IMR-90 (cell line): Measurements from ENCODE around the gene GSTA5. TPM values are rescaled to one million over a fixed set of nuclear protein-coding genes. Genes with fewer than 3 reads are reported as not detected.

Source experiments
- ATAC-seq: fragments of 200-7000 bp; cut with Tn5 transposase; 2 replicates; pipeline ENCODE4 v1.9.1; 2020; ENCODE audit warnings: low read depth, mild to moderate bottlenecking, moderate library complexity
- BruUV-seq: library from RNA; stranded (reverse); fragments of 400-500 nt; replicated peaks from 2 replicates; lab custom pipeline; 2021; lab: Mats Ljungman, UMichigan
- CTCF ChIA-PET: fragments of 300-600 bp; formaldehyde crosslinking; extraction: SDS; loops from one replicate; lab custom pipeline; 2021; ENCODE audit warnings: antibody characterized with exemption; lab: Yijun Ruan, JAX
- POLR2A ChIA-PET: fragments of 300-600 bp; sonication (Branson Sonifier 250); formaldehyde crosslinking; loops from one replicate; lab custom pipeline; 2022; ENCODE audit warnings: antibody characterized with exemption; ENCODE audit not compliant: unreplicated experiment; lab: Charles Lee
- DNase-seq: peaks from one replicate; pipeline ENCODE4 v3.0.0; 2013
- H2AFZ ChIP-seq: replicated peaks from 2 replicates; pipeline ENCODE3; 2013; ENCODE audit warnings: low read length, mild to moderate bottlenecking; ENCODE audit not compliant: poor library complexity
- H2AK5ac ChIP-seq: 2 replicates; pipeline ENCODE4 v1.6.1; 2013; ENCODE audit warnings: low read depth, low read length, inconsistent platforms
- H2AK9ac ChIP-seq: replicated peaks from 2 replicates; pipeline ENCODE3; 2013; ENCODE audit warnings: mild to moderate bottlenecking, low read depth, low read length, moderate library complexity; ENCODE audit not compliant: poor library complexity
- H2BK120ac ChIP-seq: 2 replicates; pipeline ENCODE4 v1.6.1; 2013; ENCODE audit warnings: low read depth, low read length, inconsistent platforms
- H2BK15ac ChIP-seq: 3 replicates; pipeline ENCODE4 v1.6.1; 2013; ENCODE audit warnings: low read depth, low read length, inconsistent platforms
- H2BK20ac ChIP-seq: 2 replicates; pipeline ENCODE4 v1.6.1; 2013; ENCODE audit warnings: low read depth, mild to moderate bottlenecking, inconsistent platforms, low read length, moderate library complexity
- H2BK5ac ChIP-seq: 2 replicates; pipeline ENCODE4 v1.6.1; 2013; ENCODE audit warnings: mild to moderate bottlenecking, low read depth, low read length, inconsistent platforms; ENCODE audit not compliant: poor library complexity, severe bottlenecking
- H3K14ac ChIP-seq: replicated peaks from 2 replicates; pipeline ENCODE4 v1.6.1; 2013; ENCODE audit warnings: low read depth, low read length, inconsistent platforms
- H3K18ac ChIP-seq: 2 replicates; pipeline ENCODE4 v1.6.1; 2013; ENCODE audit warnings: low read depth, low read length, control low read depth
- H3K23ac ChIP-seq: 2 replicates; pipeline ENCODE4 v1.6.1; 2013; ENCODE audit warnings: low read depth, low read length, inconsistent platforms
- H3K27ac ChIP-seq: 2 replicates; pipeline ENCODE4 v1.5.1; 2013; ENCODE audit warnings: mild to moderate bottlenecking, control low read depth, low read length; ENCODE audit not compliant: insufficient read depth
- H3K27me3 ChIP-seq: 2 replicates; pipeline ENCODE4 v1.6.1; 2013; ENCODE audit warnings: low read length; ENCODE audit not compliant: control insufficient read depth, insufficient read depth
- H3K36me3 ChIP-seq: 2 replicates; pipeline ENCODE4 v1.6.1; 2013; ENCODE audit warnings: low read length, mixed read lengths; ENCODE audit not compliant: control insufficient read depth, insufficient read depth
- H3K4ac ChIP-seq: 2 replicates; pipeline ENCODE4 v1.6.1; 2013; ENCODE audit warnings: low read depth, low read length, inconsistent platforms
- H3K4me1 ChIP-seq: 2 replicates; pipeline ENCODE4 v1.6.1; 2013; ENCODE audit warnings: low read length, mixed read lengths; ENCODE audit not compliant: control insufficient read depth, insufficient read depth
- H3K4me2 ChIP-seq: 2 replicates; pipeline ENCODE4 v1.6.1; 2013; ENCODE audit warnings: low read depth, mild to moderate bottlenecking, control low read depth, low read length, moderate library complexity
- H3K4me3 ChIP-seq: 2 replicates; pipeline ENCODE4 v1.5.1; 2013; ENCODE audit warnings: low read depth, mild to moderate bottlenecking, control low read depth, low read length, moderate library complexity; ENCODE audit not compliant: insufficient read depth
- H3K56ac ChIP-seq: 2 replicates; pipeline ENCODE4 v1.6.1; 2013; ENCODE audit warnings: low read length, inconsistent platforms; ENCODE audit not compliant: insufficient read depth; ENCODE audit errors: extremely low read depth
- H3K79me1 ChIP-seq, 2 experiments: 2 replicates each; pipeline ENCODE4 v1.6.1; 2013; ENCODE audit warnings: low read length in 2 of 2, inconsistent platforms in 1 of 2, low read depth in 1 of 2
- H3K9ac ChIP-seq: 2 replicates; pipeline ENCODE4 v1.6.1; 2013; ENCODE audit warnings: low read depth, low read length, control low read depth
- H3K9me1 ChIP-seq: 2 replicates; pipeline ENCODE4 v1.6.1; 2013; ENCODE audit warnings: low read length, inconsistent platforms; ENCODE audit not compliant: insufficient read depth
- H3K9me3 ChIP-seq: 2 replicates; pipeline ENCODE4 v1.6.1; 2013; ENCODE audit warnings: low read length; ENCODE audit not compliant: control insufficient read depth, insufficient read depth
- H4K20me1 ChIP-seq: 2 replicates; pipeline ENCODE4 v1.6.1; 2013; ENCODE audit warnings: low read length, inconsistent platforms; ENCODE audit not compliant: insufficient read depth
- H4K5ac ChIP-seq: 2 replicates; pipeline ENCODE4 v1.6.1; 2013; ENCODE audit warnings: mild to moderate bottlenecking, low read depth, low read length, control low read depth
- H4K8ac ChIP-seq, 2 experiments: 2 replicates each; pipeline ENCODE4 v1.6.1; 2013; ENCODE audit warnings: low read depth in 2 of 2, low read length in 2 of 2, control low read depth in 1 of 2, inconsistent platforms in 1 of 2
- H4K91ac ChIP-seq: 2 replicates; pipeline ENCODE4 v1.6.1; 2013; ENCODE audit warnings: low read depth, low read length, inconsistent platforms; ENCODE audit not compliant: insufficient read depth
- CHD1 ChIP-seq: IDR thresholded peaks from 2 replicates; pipeline ENCODE4 v1.6.1; 2012; ENCODE audit warnings: low read depth, low read length, improper control_type of control experiment
- FOS ChIP-seq: fragments of 150-350 bp; IDR thresholded peaks from 2 replicates; pipeline ENCODE4 v1.6.1; 2016; ENCODE audit warnings: low read depth, low read length
- MAFK ChIP-seq: IDR thresholded peaks from 2 replicates; pipeline ENCODE4 v1.6.1; 2012; ENCODE audit warnings: low read depth, low read length, improper control_type of control experiment
- MXI1 ChIP-seq: IDR thresholded peaks from 2 replicates; pipeline ENCODE4 v1.6.1; 2012; ENCODE audit warnings: low read depth, mild to moderate bottlenecking, low read length, moderate library complexity, borderline replicate concordance
- NFE2L2 ChIP-seq: fragments of 150-350 bp; IDR thresholded peaks from 2 replicates; pipeline ENCODE4 v1.6.1; 2016; ENCODE audit warnings: low read depth, mild to moderate bottlenecking, low read length
- POLR2A ChIP-seq: IDR thresholded peaks from 2 replicates; pipeline ENCODE4 v1.6.1; 2012; ENCODE audit warnings: mild to moderate bottlenecking, low read depth, low read length
- RAD21 ChIP-seq: IDR thresholded peaks from 2 replicates; pipeline ENCODE4 v1.6.1; 2012; ENCODE audit warnings: low read length, improper control_type of control experiment
- RCOR1 ChIP-seq: IDR thresholded peaks from 2 replicates; pipeline ENCODE4 v1.6.1; 2012; ENCODE audit warnings: mild to moderate bottlenecking, low read length, improper control_type of control experiment; ENCODE audit not compliant: insufficient replicate concordance
- RFX5 ChIP-seq: IDR thresholded peaks from 2 replicates; pipeline ENCODE4 v1.8.0; 2012; ENCODE audit warnings: low read depth, mild to moderate bottlenecking, low read length, moderate library complexity
- SMC3 ChIP-seq: fragments of 150-350 bp; IDR thresholded peaks from 2 replicates; pipeline ENCODE4 v1.6.1; 2016; ENCODE audit warnings: low read depth, mild to moderate bottlenecking, antibody characterized with exemption, low read length, moderate library complexity
- USF2 ChIP-seq: fragments of 150-350 bp; IDR thresholded peaks from 2 replicates; pipeline ENCODE4 v1.6.1; 2017; ENCODE audit warnings: mild to moderate bottlenecking, antibody characterized with exemption, low read length, low read depth
- WGBS, 2 experiments: methylation state at CpG; one replicate each; pipeline versions ENCODE4 v1.1.5 to v1.1.7; 2013; ENCODE audit warnings: missing lambda C conversion rate in 2 of 2; ENCODE audit not compliant: insufficient read length in 1 of 2; ENCODE audit errors: extremely low coverage in 2 of 2; 5-methylcytosine and 5-hydroxymethylcytosine counted together
- dilution Hi-C: fragments of 300-500 bp; cut with HindIII; formaldehyde crosslinking; loops from one replicate; pipeline ENCODE4 v1.14.3; 2018; ENCODE audit warnings: low sequenced_read_pairs; ENCODE audit not compliant: unreplicated experiment
- in situ Hi-C: fragments of 300-500 bp; cut with MboI; formaldehyde crosslinking; loops from 3 replicates; pipeline ENCODE4 v1.14.3; 2019; ENCODE audit warnings: low sequenced_read_pairs, inconsistent platforms, mixed read lengths
- intact Hi-C: fragments of 100-400 bp; cut with micrococcal nuclease; formaldehyde crosslinking; loops from 2 replicates; pipeline ENCODE4 v1.10.0; 2022
- polyA plus RNA-seq, 3 experiments: library from polyadenylated mRNA; depleted of rRNA; stranded (reverse); fragments of >200 nt; gene quantifications; 2 replicates each; pipeline ENCODE4 v1.2.3, GENCODE V29; 2012; ENCODE audit warnings: low replicate concordance in 1 of 3
- total RNA-seq: library from RNA; depleted of rRNA; stranded (reverse); fragments of >200 nt; gene quantifications from 2 replicates; pipeline ENCODE4 v1.2.3, GENCODE V29; 2012
- TF ChIP-seq, protein P1 (sequence below): fragments of 150-350 bp; IDR thresholded peaks from 2 replicates; pipeline ENCODE4 v1.6.1; 2016; ENCODE audit warnings: low read depth, mild to moderate bottlenecking, low read length, moderate library complexity, borderline replicate concordance
- TF ChIP-seq, protein P2 (sequence below): conservative IDR thresholded peaks from 2 replicates; pipeline ENCODE4 v1.5.1; 2012; ENCODE audit warnings: mild to moderate bottlenecking, low read depth, low read length, improper control_type of control experiment

Gene GSTA5
- total and polyA plus RNA-seq, 2 of the 4 experiments (the other 2 are of a cell fraction), result not detected

- Histone ChIP-seq H3K4me3 (no peak overlapping the region), H2BK120ac (peak overlapping the region; percentile 81; the same call in 1 of the 2 replicates), H3K56ac (no peak overlapping the region), H3K14ac (no peak overlapping the region), H2AK5ac (no peak overlapping the region; the same call in 1 of the 2 replicates), H3K9ac (no peak overlapping the region), H3K79me1 (no peaks in the 10 kb centered on the region), H2BK20ac (no peak overlapping the region), H3K4ac (no peak overlapping the region), H3K9me1 (no peaks in the 10 kb centered on the region; the same call in 1 of the 2 replicates), H3K4me1 (peaks cover 1% of the 10 kb centered on the region; the same call in 1 of the 2 replicates), H3K27me3 (peaks cover 8% of the 10 kb centered on the region; the same call in 1 of the 2 replicates), H2BK15ac (no peak overlapping the region), H3K23ac (no peak overlapping the region), H3K36me3 (no peaks in the 10 kb centered on the region), H4K20me1 (no peaks in the 10 kb centered on the region), H4K8ac (0 out of 4 replicates have a peak overlapping the region, but pooled peaks of 1 of the 2 experiments have one; percentile 63), H3K9me3 (no peaks in the 10 kb centered on the region), H4K91ac (no peak overlapping the region; the same call in 1 of the 2 replicates), H2BK5ac (no peak overlapping the region), H2AFZ (peak overlapping the region; percentile 90), H4K5ac (no peak overlapping the region), H3K4me2 (no peak overlapping the region), H3K18ac (no peak overlapping the region), H2AK9ac (no peak overlapping the region), H3K27ac (no peak overlapping the region)
- ATAC-seq, result peak; percentile 96
- ChIA-PET POLR2A (no interaction called here), CTCF (interaction anchor here (0.5 to 0.7 kb wide), 2 partner anchors 168 to 197 kb away, joined by 3 read pairs; no protein-coding TSS in a partner anchor)
- no TSS peak for BruUV-seq
- intact Hi-C loops, result loop anchor here (5.0 to 10.0 kb wide), 2 partner anchors 177 to 411 kb away; no protein-coding TSS in a partner anchor
- WGBS, 2 experiments, result 10% methylated on average over 2 of the region's 15 CpGs; no CpG with 5 or more reads in 1 of the 2 experiments
- in situ Hi-C loops, result no loop called here
- dilution Hi-C loops, result no loop called here
- TF ChIP-seq CHD1, result no peak
- peak; percentile 44; the same call in 1 of the 2 replicates for TF ChIP-seq SMC3
- TF ChIP-seq FOS, result no peak
- TF ChIP-seq RFX5, result no peak
- TF ChIP-seq, protein P1, sequence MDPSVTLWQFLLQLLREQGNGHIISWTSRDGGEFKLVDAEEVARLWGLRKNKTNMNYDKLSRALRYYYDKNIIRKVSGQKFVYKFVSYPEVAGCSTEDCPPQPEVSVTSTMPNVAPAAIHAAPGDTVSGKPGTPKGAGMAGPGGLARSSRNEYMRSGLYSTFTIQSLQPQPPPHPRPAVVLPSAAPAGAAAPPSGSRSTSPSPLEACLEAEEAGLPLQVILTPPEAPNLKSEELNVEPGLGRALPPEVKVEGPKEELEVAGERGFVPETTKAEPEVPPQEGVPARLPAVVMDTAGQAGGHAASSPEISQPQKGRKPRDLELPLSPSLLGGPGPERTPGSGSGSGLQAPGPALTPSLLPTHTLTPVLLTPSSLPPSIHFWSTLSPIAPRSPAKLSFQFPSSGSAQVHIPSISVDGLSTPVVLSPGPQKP, result no peak
- TF ChIP-seq, protein P2, sequence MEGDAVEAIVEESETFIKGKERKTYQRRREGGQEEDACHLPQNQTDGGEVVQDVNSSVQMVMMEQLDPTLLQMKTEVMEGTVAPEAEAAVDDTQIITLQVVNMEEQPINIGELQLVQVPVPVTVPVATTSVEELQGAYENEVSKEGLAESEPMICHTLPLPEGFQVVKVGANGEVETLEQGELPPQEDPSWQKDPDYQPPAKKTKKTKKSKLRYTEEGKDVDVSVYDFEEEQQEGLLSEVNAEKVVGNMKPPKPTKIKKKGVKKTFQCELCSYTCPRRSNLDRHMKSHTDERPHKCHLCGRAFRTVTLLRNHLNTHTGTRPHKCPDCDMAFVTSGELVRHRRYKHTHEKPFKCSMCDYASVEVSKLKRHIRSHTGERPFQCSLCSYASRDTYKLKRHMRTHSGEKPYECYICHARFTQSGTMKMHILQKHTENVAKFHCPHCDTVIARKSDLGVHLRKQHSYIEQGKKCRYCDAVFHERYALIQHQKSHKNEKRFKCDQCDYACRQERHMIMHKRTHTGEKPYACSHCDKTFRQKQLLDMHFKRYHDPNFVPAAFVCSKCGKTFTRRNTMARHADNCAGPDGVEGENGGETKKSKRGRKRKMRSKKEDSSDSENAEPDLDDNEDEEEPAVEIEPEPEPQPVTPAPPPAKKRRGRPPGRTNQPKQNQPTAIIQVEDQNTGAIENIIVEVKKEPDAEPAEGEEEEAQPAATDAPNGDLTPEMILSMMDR, result peak; percentile 61
- no peak for TF ChIP-seq USF2
- TF ChIP-seq RCOR1, result no peak
- peak; percentile 53 for TF ChIP-seq RAD21
- TF ChIP-seq MXI1, result no peak
- TF ChIP-seq MAFK, result no peak
- no peak for TF ChIP-seq NFE2L2
- no peak for TF ChIP-seq POLR2A
- DNase-seq, result peak; percentile 50
Measured at GRCh38 chr6:52815167-52816092, 25.2 kb downstream of the GSTA5 start.
